OCI-LY7 (cell line): ENCODE measurements around the gene GPSM3.
"Not testable (repeated sequence)": the region's sequence is repeated elsewhere in the genome, so short reads cannot be mapped to it uniquely, and the experiment has no call there.

Source experiments
- EZH2phosphoT487 ChIP-seq: fragments of 200-600 bp; sonication (generic); IDR thresholded peaks from 2 replicates; pipeline ENCODE4 v1.6.1; 2018; ENCODE audit warnings: low read depth, borderline replicate concordance, mild to moderate bottlenecking, mixed run types, antibody characterized with exemption, low read length, moderate library complexity, mixed read lengths
- TF ChIP-seq, protein P1 (sequence below): fragments of 200-600 bp; sonication (generic); conservative IDR thresholded peaks from 2 replicates; pipeline ENCODE4 v1.5.1; 2014; ENCODE audit warnings: mild to moderate bottlenecking, antibody characterized with exemption, low read length, moderate library complexity, mixed read lengths

DNA sequence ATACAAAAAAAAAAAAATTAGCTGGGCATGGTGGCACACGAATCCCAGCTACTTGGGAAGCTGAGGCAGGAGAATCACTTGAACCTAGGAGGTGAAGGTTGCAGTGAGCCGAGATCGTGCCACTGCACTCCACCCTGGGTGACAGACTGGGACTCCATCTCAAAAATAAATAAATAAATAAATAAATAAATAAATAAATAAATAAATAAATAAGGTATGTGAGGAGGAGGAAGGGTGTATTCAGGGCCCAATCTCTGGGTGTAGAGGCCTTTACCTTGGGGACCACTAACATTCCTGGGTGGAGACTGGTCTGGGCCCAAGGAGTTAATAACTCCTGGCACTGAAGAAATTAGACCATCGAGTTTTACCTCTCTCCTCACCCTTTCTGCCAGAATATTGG, 19.0 kb upstream of the GPSM3 start:
- TF ChIP-seq, protein P1, sequence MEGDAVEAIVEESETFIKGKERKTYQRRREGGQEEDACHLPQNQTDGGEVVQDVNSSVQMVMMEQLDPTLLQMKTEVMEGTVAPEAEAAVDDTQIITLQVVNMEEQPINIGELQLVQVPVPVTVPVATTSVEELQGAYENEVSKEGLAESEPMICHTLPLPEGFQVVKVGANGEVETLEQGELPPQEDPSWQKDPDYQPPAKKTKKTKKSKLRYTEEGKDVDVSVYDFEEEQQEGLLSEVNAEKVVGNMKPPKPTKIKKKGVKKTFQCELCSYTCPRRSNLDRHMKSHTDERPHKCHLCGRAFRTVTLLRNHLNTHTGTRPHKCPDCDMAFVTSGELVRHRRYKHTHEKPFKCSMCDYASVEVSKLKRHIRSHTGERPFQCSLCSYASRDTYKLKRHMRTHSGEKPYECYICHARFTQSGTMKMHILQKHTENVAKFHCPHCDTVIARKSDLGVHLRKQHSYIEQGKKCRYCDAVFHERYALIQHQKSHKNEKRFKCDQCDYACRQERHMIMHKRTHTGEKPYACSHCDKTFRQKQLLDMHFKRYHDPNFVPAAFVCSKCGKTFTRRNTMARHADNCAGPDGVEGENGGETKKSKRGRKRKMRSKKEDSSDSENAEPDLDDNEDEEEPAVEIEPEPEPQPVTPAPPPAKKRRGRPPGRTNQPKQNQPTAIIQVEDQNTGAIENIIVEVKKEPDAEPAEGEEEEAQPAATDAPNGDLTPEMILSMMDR: not testable (repeated sequence)
- not testable (repeated sequence) for TF ChIP-seq EZH2phosphoT487
